Measurements from ENCODE around the gene PYCARD.
"Not testable (repeated sequence)": the region's sequence is repeated elsewhere in the genome, so short reads cannot be mapped to it uniquely, and the experiment has no call there.

The PYCARD gene

GRCh38 chr16:31248344-31248743 lies 45.8 kb upstream of the PYCARD start:
- Histone ChIP-seq H3K79me2 (ENCODE audit: insufficient read depth, low read length) (no peaks in the 10 kb centered on the region), H3K4me1 (ENCODE audit: insufficient read depth, low read length) (no peaks in the 10 kb centered on the region), H3K36me3 (ENCODE audit: insufficient read depth, low read length) (no peaks in the 10 kb centered on the region), H3K27ac (ENCODE audit: low read length) (no peak overlapping the region), H2AFZ (ENCODE audit: low read depth, low read length) (no peak overlapping the region), H3K27me3 (ENCODE audit: insufficient read depth, low read length, poor library complexity) (peaks cover 6% of the 10 kb centered on the region), H3K4me2 (ENCODE audit: insufficient read depth, low read length) (no peak overlapping the region), H4K20me1 (ENCODE audit: insufficient read depth, low read length) (no peaks in the 10 kb centered on the region), H3K9ac (ENCODE audit: low read depth, low read length) (no peak overlapping the region), H3K9me3 (ENCODE audit: insufficient read depth, low read length, severe bottlenecking) (no peaks in the 10 kb centered on the region), H3K4me3 (ENCODE audit: low read depth in 1 of 2, low read length in 2 of 2) (no peak overlapping the region)
- TF ChIP-seq EZH2 (IDR thresholded peaks at IDR 0.05; ENCODE audit: borderline replicate concordance, low read depth, low read length, severe bottlenecking) (no peak), CTCF (IDR thresholded peaks at IDR 0.05; ENCODE audit: borderline replicate concordance, extremely low read depth, low read length, poor library complexity, severe bottlenecking) (no peak)
- ATAC-seq (ENCODE audit: insufficient read depth, low read depth), result no peak
- DNase-seq, result no peak

DNA sequence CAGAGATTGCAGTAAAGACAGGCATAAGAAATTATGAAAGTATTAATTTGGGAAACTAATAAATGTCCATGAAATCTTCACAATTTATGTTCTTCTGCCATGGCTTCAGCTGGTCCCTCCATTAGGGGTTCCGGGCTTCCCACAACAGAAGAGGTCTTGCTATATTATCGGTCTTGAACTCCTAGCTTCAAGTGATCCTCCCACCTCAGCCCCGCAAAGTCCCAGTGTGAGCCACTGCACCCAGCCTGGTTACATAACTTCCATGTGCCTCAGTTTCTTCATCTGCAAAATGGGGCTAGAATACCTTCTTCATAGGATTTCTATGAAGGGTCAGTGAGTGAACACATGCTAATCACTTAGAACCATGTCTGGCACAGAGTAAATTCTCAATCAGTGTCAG lies 43.7 kb upstream of the PYCARD start:
- DNase-seq (no peak), ATAC-seq (ENCODE audit: insufficient read depth, low read depth) (no peak)
- H2AFZ ChIP-seq (ENCODE audit: low read depth, low read length), result no peak overlapping the region
- no peak for TF ChIP-seq EZH2 (IDR thresholded peaks at IDR 0.05; ENCODE audit: borderline replicate concordance, low read depth, low read length, severe bottlenecking)
- no peaks in the 10 kb centered on the region for H4K20me1 ChIP-seq (ENCODE audit: insufficient read depth, low read length)
- no peak overlapping the region for H3K4me3 ChIP-seq (ENCODE audit: low read depth in 1 of 2, low read length in 2 of 2)
- H3K9ac ChIP-seq (ENCODE audit: low read depth, low read length), result no peak overlapping the region
- H3K36me3 ChIP-seq (ENCODE audit: insufficient read depth, low read length), result no peaks in the 10 kb centered on the region
- no peaks in the 10 kb centered on the region for H3K27me3 ChIP-seq (ENCODE audit: insufficient read depth, low read length, poor library complexity)
- no peaks in the 10 kb centered on the region for H3K9me3 ChIP-seq (ENCODE audit: insufficient read depth, low read length, severe bottlenecking)
- no peaks in the 10 kb centered on the region for H3K79me2 ChIP-seq (ENCODE audit: insufficient read depth, low read length)
- no peak overlapping the region for H3K4me2 ChIP-seq (ENCODE audit: insufficient read depth, low read length)
- H3K4me1 ChIP-seq (ENCODE audit: insufficient read depth, low read length), result no peaks in the 10 kb centered on the region
- H3K27ac ChIP-seq (ENCODE audit: low read length), result no peak overlapping the region

- H2AFZ ChIP-seq (ENCODE audit: low read depth, low read length); H3K9me3 ChIP-seq (ENCODE audit: insufficient read depth, low read length, severe bottlenecking); H3K27me3 ChIP-seq (ENCODE audit: insufficient read depth, low read length, poor library complexity); ATAC-seq (ENCODE audit: insufficient read depth, low read depth); H4K20me1 ChIP-seq (ENCODE audit: insufficient read depth, low read length); H3K9ac ChIP-seq (ENCODE audit: low read depth, low read length); H3K4me2 ChIP-seq (ENCODE audit: insufficient read depth, low read length); H3K79me2 ChIP-seq (ENCODE audit: insufficient read depth, low read length); H3K27ac ChIP-seq (ENCODE audit: low read length); H3K4me3 ChIP-seq (ENCODE audit: low read depth in 1 of 2, low read length in 2 of 2); H3K4me1 ChIP-seq (ENCODE audit: insufficient read depth, low read length); DNase-seq; H3K36me3 ChIP-seq (ENCODE audit: insufficient read depth, low read length): not testable (repeated sequence)
Observed at GRCh38 chr16:31245598-31245997, 43.0 kb upstream of the PYCARD start.

- Histone ChIP-seq H3K9ac (ENCODE audit: low read depth, low read length) (no peak overlapping the region), H3K4me3 (ENCODE audit: low read depth in 1 of 2, low read length in 2 of 2) (no peak overlapping the region), H2AFZ (ENCODE audit: low read depth, low read length) (no peak overlapping the region), H4K20me1 (ENCODE audit: insufficient read depth, low read length) (no peaks in the 10 kb centered on the region), H3K4me1 (ENCODE audit: insufficient read depth, low read length) (no peaks in the 10 kb centered on the region), H3K27me3 (ENCODE audit: insufficient read depth, low read length, poor library complexity) (no peaks in the 10 kb centered on the region), H3K27ac (ENCODE audit: low read length) (no peak overlapping the region), H3K9me3 (ENCODE audit: insufficient read depth, low read length, severe bottlenecking) (no peaks in the 10 kb centered on the region), H3K36me3 (ENCODE audit: insufficient read depth, low read length) (no peaks in the 10 kb centered on the region), H3K79me2 (ENCODE audit: insufficient read depth, low read length) (no peaks in the 10 kb centered on the region), H3K4me2 (ENCODE audit: insufficient read depth, low read length) (no peak overlapping the region)
- no peak for DNase-seq
- TF ChIP-seq CTCF (IDR thresholded peaks at IDR 0.05; ENCODE audit: borderline replicate concordance, extremely low read depth, low read length, poor library complexity, severe bottlenecking), result no peak
- TF ChIP-seq EZH2 (IDR thresholded peaks at IDR 0.05; ENCODE audit: borderline replicate concordance, low read depth, low read length, severe bottlenecking), result no peak
- no peak for ATAC-seq (ENCODE audit: insufficient read depth, low read depth)
Observed at GRCh38 chr16:31243734-31244670, 41.4 kb upstream of the PYCARD start.

All from DND-41 (cell line).